ENCODE data around the gene UBASH3A. TPM values are rescaled to one million over a fixed set of nuclear protein-coding genes. Genes with fewer than 3 reads are reported as not detected.

Gene UBASH3A
- total RNA-seq, 1 donor from 2014 or later: not detected

- H3K36me3 Mint-ChIP-seq: no peaks in the 10 kb centered on the region
- no peak for DNase-seq (ENCODE audit: low spot score in 2 of 2, unreplicated experiment in 2 of 2)
- H3K9me3 Mint-ChIP-seq: no peaks in the 10 kb centered on the region
- no peak for TF ChIP-seq CTCF (IDR thresholded peaks at IDR 0.05; ENCODE audit: unreplicated experiment)
- H3K4me1 Mint-ChIP-seq: peaks cover 14% of the 10 kb centered on the region
- H3K27ac Mint-ChIP-seq: no peak overlapping the region
- no peak overlapping the region for H3K4me3 Mint-ChIP-seq
- peaks cover 4% of the 10 kb centered on the region for H3K27me3 Mint-ChIP-seq (ENCODE audit: low read depth)
Measured at GRCh38 chr21:42463861-42464515, 60.3 kb downstream of the UBASH3A start.

DNA sequence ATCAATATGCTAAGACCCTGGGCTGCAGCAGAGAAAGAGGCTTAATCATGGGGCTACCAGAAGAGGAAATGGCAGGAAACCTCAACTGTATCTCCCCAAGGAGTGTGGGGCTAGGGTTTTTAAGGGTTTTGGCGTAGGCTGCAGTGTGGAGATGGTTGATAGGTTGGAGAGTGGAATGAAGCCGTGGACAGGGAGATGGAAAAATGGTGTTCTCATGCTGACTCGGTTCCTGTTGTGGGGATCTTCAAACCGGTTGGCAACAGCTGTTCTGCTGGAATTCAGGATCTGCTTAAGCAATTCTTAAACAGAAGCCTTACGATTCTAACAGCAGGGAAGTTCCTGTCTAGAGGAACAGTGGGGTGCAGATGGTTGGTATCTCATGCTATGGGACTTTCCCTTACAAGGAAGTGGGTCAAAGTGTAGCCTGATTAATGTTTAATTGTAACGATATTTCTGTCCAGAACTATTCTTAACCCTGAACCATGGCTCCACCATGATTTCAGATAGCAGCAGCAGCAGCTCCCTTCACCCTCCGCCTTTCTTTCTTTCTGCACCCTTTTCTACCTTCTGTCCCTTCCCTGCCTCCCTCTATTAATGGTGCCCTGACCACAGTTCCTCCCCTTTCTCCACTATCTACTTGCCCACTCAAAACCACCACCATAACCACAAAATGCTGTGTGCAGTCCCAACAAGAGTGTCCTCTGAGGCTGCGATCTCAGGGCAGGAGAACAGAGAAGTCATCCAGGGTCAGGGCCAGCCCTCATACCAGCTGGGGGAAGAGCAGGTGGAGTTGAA, 61.5 kb downstream of the UBASH3A start:
- Mint-ChIP-seq H3K4me3 (no peak overlapping the region), H3K27ac (no peak overlapping the region), H3K27me3 (ENCODE audit: low read depth) (peaks cover 4% of the 10 kb centered on the region), H3K4me1 (peaks cover 15% of the 10 kb centered on the region), H3K36me3 (no peaks in the 10 kb centered on the region), H3K9me3 (no peaks in the 10 kb centered on the region)
- DNase-seq (ENCODE audit: low spot score in 2 of 2, unreplicated experiment in 2 of 2): no peak
- TF ChIP-seq CTCF (IDR thresholded peaks at IDR 0.05; ENCODE audit: unreplicated experiment): no peak

DNA sequence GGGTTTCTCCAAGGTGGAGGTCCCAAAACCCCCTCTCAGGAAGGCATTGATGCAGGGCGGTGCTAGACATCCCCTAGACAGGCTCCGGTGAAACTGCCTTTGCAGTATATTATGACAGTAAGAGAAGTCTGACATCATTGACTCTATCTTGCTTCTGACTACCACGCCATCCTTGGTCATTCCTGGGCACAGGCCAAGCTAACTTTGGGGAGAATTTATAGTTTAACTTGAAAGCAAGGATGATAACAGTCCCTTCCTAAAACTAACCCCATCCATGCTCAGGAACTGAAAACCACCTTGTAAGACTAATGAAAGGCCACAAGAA, 62.1 kb downstream of the UBASH3A start:
- Mint-ChIP-seq H3K27ac (no peak overlapping the region), H3K27me3 (ENCODE audit: low read depth) (peaks cover 4% of the 10 kb centered on the region), H3K36me3 (no peaks in the 10 kb centered on the region), H3K4me3 (no peak overlapping the region), H3K4me1 (peaks cover 15% of the 10 kb centered on the region), H3K9me3 (no peaks in the 10 kb centered on the region)
- no peak for DNase-seq (ENCODE audit: low spot score in 2 of 2, unreplicated experiment in 2 of 2)
- no peak for TF ChIP-seq CTCF (IDR thresholded peaks at IDR 0.05; ENCODE audit: unreplicated experiment)

DNA sequence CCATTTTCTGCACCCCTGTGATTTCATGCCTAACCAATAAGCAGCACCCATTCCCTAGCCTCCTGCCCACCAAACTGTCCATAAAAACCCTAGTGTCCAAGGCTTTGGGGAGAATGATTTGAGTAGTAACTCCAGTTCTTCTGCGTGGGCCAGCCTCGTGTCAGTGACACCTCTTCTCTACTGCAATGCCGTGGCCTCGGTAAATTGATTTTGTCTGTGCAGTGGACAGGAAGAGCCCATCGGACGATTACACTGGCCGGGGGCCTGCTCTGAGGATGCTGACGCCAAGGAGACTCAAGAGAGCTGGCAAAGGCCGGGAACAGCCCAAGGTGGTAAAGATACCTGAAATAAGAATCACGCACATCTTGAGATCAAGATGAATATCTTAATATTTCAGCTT, 63.0 kb downstream of the UBASH3A start:
- Mint-ChIP-seq H3K36me3 (no peaks in the 10 kb centered on the region), H3K9me3 (no peaks in the 10 kb centered on the region), H3K27ac (no peak overlapping the region), H3K27me3 (ENCODE audit: low read depth) (peaks cover 4% of the 10 kb centered on the region), H3K4me3 (no peak overlapping the region), H3K4me1 (peaks cover 15% of the 10 kb centered on the region)
- TF ChIP-seq CTCF (IDR thresholded peaks at IDR 0.05; ENCODE audit: unreplicated experiment): no peak
- no peak for DNase-seq (ENCODE audit: low spot score in 2 of 2, unreplicated experiment in 2 of 2)

DNA sequence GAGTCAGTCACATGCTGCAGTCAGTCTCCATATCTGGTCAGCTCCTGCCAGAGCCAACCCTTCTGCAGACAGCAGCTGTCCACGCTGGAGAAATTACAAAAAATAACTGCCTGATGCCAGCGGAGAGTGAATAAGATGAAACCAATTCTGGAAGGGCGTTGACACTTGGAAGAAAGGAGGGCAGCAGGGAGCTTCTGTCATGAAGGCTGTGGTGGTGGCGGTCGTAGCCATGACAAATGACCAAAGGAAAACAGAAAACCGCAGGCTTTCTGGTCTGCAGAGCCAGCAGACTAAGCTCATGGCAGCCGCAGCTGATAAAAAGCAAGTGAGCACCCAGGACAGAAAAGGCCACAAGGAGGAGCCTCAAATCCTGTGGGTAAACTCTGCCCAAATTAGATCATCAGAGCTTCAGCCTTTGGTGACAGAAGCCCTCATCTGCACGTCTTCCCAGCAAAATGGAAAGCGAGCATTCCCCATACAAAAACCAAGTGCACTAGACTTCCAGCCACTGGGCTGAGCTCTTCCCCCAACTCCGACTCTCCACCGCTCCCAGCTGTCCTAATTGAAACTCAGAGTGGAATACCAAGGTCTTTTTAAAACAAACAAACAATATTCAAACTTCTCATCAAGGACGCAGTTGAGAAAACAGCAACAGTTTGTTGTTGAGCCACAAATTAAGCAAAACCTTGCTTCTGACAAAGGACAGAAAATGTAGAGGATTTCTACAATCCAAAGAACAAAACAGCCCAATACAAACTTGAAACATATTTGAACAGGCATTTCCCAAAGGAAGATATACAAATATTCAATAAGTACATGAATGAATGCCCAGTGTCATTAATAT, 63.7 kb downstream of the UBASH3A start:
- Mint-ChIP-seq H3K36me3 (no peaks in the 10 kb centered on the region), H3K27me3 (ENCODE audit: low read depth) (peaks cover 4% of the 10 kb centered on the region), H3K4me1 (peaks cover 15% of the 10 kb centered on the region), H3K4me3 (no peak overlapping the region), H3K9me3 (no peaks in the 10 kb centered on the region), H3K27ac (no peak overlapping the region)
- no peak for TF ChIP-seq CTCF (IDR thresholded peaks at IDR 0.05; ENCODE audit: unreplicated experiment)
- no peak for DNase-seq (ENCODE audit: low spot score in 2 of 2, unreplicated experiment in 2 of 2)
